Panc1 (cell line): ENCODE results near the gene ANKH. TPM values are rescaled to one million over a fixed set of nuclear protein-coding genes. Genes with fewer than 3 reads are reported as not detected.

Experiments
- ATAC-seq: fragments of 200-7000 bp; cut with Tn5 transposase; 2 replicates; pipeline ENCODE4 v1.9.1; 2020; ENCODE audit warnings: mild to moderate bottlenecking, moderate library complexity
- BruUV-seq: library from RNA; stranded (reverse); fragments of 400-500 nt; replicated peaks from 2 replicates; lab custom pipeline; 2021; lab: Mats Ljungman, UMichigan
- CTCF ChIA-PET: fragments of 300-600 bp; sonication (Branson Sonifier 250); formaldehyde crosslinking; loops from one replicate; lab custom pipeline; 2022; ENCODE audit warnings: antibody characterized with exemption; lab: Charles Lee
- POLR2A ChIA-PET: fragments of 300-600 bp; sonication (Branson Sonifier 250); formaldehyde crosslinking; loops from one replicate; lab custom pipeline; 2022; ENCODE audit warnings: antibody characterized with exemption; lab: Charles Lee
- DNase-seq: peaks from one replicate; pipeline ENCODE4 v3.0.0-alpha.2; 2010; ENCODE audit warnings: low read depth, low spot score
- H3K27ac ChIP-seq: 2 replicates; pipeline ENCODE4 v1.5.1; 2011; ENCODE audit warnings: mild to moderate bottlenecking, low read length, inconsistent platforms
- H3K27me3 ChIP-seq: fragments of 200-500 bp; sonication (Bioruptor generic); 2 replicates; pipeline ENCODE4 v1.6.0; 2014; ENCODE audit warnings: low read length, inconsistent platforms; ENCODE audit not compliant: control insufficient read depth, insufficient read depth
- H3K36me3 ChIP-seq: fragments of 200-500 bp; sonication (Bioruptor generic); 2 replicates; pipeline ENCODE4 v1.5.1; 2014; ENCODE audit warnings: inconsistent platforms, mild to moderate bottlenecking, low read length, moderate library complexity; ENCODE audit not compliant: control insufficient read depth, insufficient read depth
- H3K4me1 ChIP-seq: 2 replicates; pipeline ENCODE4 v1.5.1; 2011; ENCODE audit warnings: inconsistent platforms, mild to moderate bottlenecking, low read length, moderate library complexity; ENCODE audit not compliant: control insufficient read depth, insufficient read depth
- H3K4me3 ChIP-seq, 2 experiments: 2 replicates each; pipeline ENCODE4 v1.5.1; 2011 to 2012; ENCODE audit warnings: low read depth in 2 of 2, low read length in 2 of 2, mild to moderate bottlenecking in 2 of 2, inconsistent platforms in 1 of 2, moderate library complexity in 1 of 2
- H3K9me3 ChIP-seq: fragments of 200-500 bp; sonication (Bioruptor generic); 2 replicates; pipeline ENCODE4 v1.5.1; 2014; ENCODE audit warnings: low read depth, mild to moderate bottlenecking, inconsistent platforms, low read length, moderate library complexity; ENCODE audit not compliant: control insufficient read depth, insufficient read depth
- POLR2AphosphoS5 ChIP-seq: IDR thresholded peaks from 2 replicates; pipeline ENCODE4 v1.6.1; 2012; ENCODE audit warnings: mild to moderate bottlenecking, low read depth, low read length, moderate library complexity
- SIN3A ChIP-seq: IDR thresholded peaks from 2 replicates; pipeline ENCODE4 v1.6.1; 2012; ENCODE audit warnings: low read depth, mild to moderate bottlenecking, low read length, moderate library complexity, borderline replicate concordance; ENCODE audit not compliant: insufficient read depth
- TCF7L2 ChIP-seq: IDR thresholded peaks from 2 replicates; pipeline ENCODE4 v1.6.1; 2011; ENCODE audit warnings: mild to moderate bottlenecking, low read depth, low read length, inconsistent platforms
- in situ Hi-C: cut with HindIII; loops from 2 replicates; pipeline ENCODE4 v1.10.0; 2016; ENCODE audit warnings: low sequenced_read_pairs, low pct_unique_long_range_greater_than_20kb
- intact Hi-C: fragments of 100-400 bp; cut with micrococcal nuclease; formaldehyde crosslinking; loops from one replicate; pipeline ENCODE4 v1.10.0; 2022; ENCODE audit not compliant: unreplicated experiment
- total RNA-seq: library from RNA; stranded (reverse); gene quantifications from one replicate; pipeline ENCODE4 v1.2.1, GENCODE V29; 2021; ENCODE audit not compliant: unreplicated experiment
- TF ChIP-seq, protein P1 (sequence below): fragments of 450-650 bp; IDR thresholded peaks from 2 replicates; pipeline ENCODE4 v1.5.1; 2017; ENCODE audit warnings: mild to moderate bottlenecking
- TF ChIP-seq, protein P2 (sequence below), 2 experiments: IDR thresholded peaks; 2 replicates each; pipeline ENCODE4 v1.6.1; 2011 to 2012; ENCODE audit warnings: low read depth in 2 of 2, control low read depth in 1 of 2, low read length in 1 of 2, mild to moderate bottlenecking in 1 of 2, moderate library complexity in 1 of 2; ENCODE audit not compliant: insufficient read depth in 1 of 2

ANKH gene
- total RNA-seq, 1 experiment from 2014 or later, result 11.2 TPM

DNA sequence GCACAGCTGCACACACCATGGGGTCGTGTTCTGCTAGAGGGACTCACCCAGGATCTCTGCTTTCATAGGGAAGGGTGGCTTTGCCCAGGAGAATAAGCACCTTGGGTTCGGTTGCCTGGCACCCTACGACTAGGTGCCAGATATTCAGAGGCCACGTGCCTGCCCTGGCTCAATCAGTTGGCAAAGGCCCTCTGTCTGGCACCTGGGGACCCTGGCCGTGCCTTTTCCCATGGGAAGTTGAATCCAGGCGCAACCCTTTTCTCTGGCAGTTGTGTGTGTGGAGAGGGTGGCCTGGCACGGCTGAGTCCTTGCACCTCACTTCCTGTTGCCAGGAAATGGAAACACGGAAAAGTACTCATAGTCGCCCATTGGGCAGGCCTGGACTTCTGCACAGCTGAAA is 10.2 kb upstream of the ANKH start:
- no peak for ATAC-seq
- CTCF ChIA-PET, result no interaction called here
- intact Hi-C loops, result no loop called here

DNA sequence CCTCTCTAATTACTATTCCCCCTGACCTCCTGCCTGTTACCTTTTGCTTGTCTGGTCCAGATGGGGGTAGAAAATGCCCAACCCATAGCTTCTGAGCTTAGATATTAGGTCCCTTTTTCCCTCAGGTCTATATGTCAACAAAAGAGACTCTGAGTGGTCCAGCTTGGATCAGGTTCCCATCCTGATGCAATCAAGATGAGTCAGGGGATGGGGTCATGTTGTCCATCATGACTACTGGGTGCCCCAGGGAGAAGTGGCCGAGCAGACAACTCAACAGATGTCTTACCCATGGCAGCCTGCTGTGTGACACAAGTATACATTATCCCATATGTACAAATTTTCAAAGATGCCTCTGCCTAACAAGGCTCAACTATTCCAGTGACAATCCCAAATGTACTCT is 9.1 kb upstream of the ANKH start:
- TF ChIP-seq POLR2AphosphoS5, result no peak
- TF ChIP-seq, protein P1, sequence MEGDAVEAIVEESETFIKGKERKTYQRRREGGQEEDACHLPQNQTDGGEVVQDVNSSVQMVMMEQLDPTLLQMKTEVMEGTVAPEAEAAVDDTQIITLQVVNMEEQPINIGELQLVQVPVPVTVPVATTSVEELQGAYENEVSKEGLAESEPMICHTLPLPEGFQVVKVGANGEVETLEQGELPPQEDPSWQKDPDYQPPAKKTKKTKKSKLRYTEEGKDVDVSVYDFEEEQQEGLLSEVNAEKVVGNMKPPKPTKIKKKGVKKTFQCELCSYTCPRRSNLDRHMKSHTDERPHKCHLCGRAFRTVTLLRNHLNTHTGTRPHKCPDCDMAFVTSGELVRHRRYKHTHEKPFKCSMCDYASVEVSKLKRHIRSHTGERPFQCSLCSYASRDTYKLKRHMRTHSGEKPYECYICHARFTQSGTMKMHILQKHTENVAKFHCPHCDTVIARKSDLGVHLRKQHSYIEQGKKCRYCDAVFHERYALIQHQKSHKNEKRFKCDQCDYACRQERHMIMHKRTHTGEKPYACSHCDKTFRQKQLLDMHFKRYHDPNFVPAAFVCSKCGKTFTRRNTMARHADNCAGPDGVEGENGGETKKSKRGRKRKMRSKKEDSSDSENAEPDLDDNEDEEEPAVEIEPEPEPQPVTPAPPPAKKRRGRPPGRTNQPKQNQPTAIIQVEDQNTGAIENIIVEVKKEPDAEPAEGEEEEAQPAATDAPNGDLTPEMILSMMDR, result no peak
- no TSS peak for BruUV-seq
- Histone ChIP-seq H3K27ac (no peak overlapping the region), H3K4me1 (no peaks in the 10 kb centered on the region), H3K9me3 (no peaks in the 10 kb centered on the region), H3K27me3 (peaks cover 3% of the 10 kb centered on the region; the same call in 1 of the 2 replicates), H3K4me3 (no peak overlapping the region), H3K36me3 (no peaks in the 10 kb centered on the region)
- intact Hi-C loops (no loop called here), in situ Hi-C loops (no loop called here)
- ATAC-seq, result no peak
- DNase-seq, result no peak
- CTCF ChIA-PET, result no interaction called here
- POLR2A ChIA-PET, result no interaction called here

More for the DNA sequence above, 10.2 kb upstream of the ANKH start:
- no peaks in the 10 kb centered on the region for H3K4me1 ChIP-seq
- no peak overlapping the region for H3K4me3 ChIP-seq
- H3K27me3 ChIP-seq, result peaks cover 2% of the 10 kb centered on the region; the same call in 1 of the 2 replicates
- TF ChIP-seq TCF7L2, result no peak
- no peak for TF ChIP-seq SIN3A
- TF ChIP-seq, protein P2, sequence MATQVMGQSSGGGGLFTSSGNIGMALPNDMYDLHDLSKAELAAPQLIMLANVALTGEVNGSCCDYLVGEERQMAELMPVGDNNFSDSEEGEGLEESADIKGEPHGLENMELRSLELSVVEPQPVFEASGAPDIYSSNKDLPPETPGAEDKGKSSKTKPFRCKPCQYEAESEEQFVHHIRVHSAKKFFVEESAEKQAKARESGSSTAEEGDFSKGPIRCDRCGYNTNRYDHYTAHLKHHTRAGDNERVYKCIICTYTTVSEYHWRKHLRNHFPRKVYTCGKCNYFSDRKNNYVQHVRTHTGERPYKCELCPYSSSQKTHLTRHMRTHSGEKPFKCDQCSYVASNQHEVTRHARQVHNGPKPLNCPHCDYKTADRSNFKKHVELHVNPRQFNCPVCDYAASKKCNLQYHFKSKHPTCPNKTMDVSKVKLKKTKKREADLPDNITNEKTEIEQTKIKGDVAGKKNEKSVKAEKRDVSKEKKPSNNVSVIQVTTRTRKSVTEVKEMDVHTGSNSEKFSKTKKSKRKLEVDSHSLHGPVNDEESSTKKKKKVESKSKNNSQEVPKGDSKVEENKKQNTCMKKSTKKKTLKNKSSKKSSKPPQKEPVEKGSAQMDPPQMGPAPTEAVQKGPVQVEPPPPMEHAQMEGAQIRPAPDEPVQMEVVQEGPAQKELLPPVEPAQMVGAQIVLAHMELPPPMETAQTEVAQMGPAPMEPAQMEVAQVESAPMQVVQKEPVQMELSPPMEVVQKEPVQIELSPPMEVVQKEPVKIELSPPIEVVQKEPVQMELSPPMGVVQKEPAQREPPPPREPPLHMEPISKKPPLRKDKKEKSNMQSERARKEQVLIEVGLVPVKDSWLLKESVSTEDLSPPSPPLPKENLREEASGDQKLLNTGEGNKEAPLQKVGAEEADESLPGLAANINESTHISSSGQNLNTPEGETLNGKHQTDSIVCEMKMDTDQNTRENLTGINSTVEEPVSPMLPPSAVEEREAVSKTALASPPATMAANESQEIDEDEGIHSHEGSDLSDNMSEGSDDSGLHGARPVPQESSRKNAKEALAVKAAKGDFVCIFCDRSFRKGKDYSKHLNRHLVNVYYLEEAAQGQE (IDR thresholded peaks at IDR 0.05; ENCODE audit: insufficient read depth in 1 of 2, low read depth in 2 of 2, low read length in 1 of 2), result no peak
- TF ChIP-seq POLR2AphosphoS5, result no peak
- TF ChIP-seq, protein P1, result no peak
- no peak for DNase-seq
- H3K9me3 ChIP-seq, result no peaks in the 10 kb centered on the region
- POLR2A ChIA-PET, result no interaction called here
- BruUV-seq, result no TSS peak
- H3K36me3 ChIP-seq, result no peaks in the 10 kb centered on the region
- no peak overlapping the region for H3K27ac ChIP-seq
- in situ Hi-C loops, result no loop called here
